Activated naive CD8-positive, alpha-beta T cell (primary cell): ENCODE measurements around the gene EMILIN3.
"Not testable (repeated sequence)": the region's sequence is repeated elsewhere in the genome, so short reads cannot be mapped to it uniquely, and the experiment has no call there.

Experiments
- H3K27ac Mint-ChIP-seq: one replicate; pipeline ENCODE4 v1.8.0; 2021; ENCODE audit warnings: mixed read lengths
- H3K27me3 Mint-ChIP-seq: one replicate; pipeline ENCODE4 v1.8.0; 2021; ENCODE audit warnings: mixed read lengths
- H3K36me3 Mint-ChIP-seq: one replicate; pipeline ENCODE4 v1.8.0; 2021; ENCODE audit warnings: mixed read lengths
- H3K4me1 Mint-ChIP-seq: one replicate; pipeline ENCODE4 v1.8.0; 2021; ENCODE audit warnings: low read depth, mixed read lengths
- H3K4me3 Mint-ChIP-seq: one replicate; pipeline ENCODE4 v1.8.0; 2021; ENCODE audit warnings: mild to moderate bottlenecking, mixed read lengths
- H3K9me3 Mint-ChIP-seq: one replicate; pipeline ENCODE4 v1.8.0; 2021; ENCODE audit warnings: low read depth, mixed read lengths

EMILIN3 gene

GRCh38 chr20:41334036-41334435 is 32.6 kb downstream of the EMILIN3 start:
- Mint-ChIP-seq H3K27me3 (no peaks in the 10 kb centered on the region), H3K27ac (no peak overlapping the region), H3K4me3 (no peak overlapping the region), H3K9me3 (no peaks in the 10 kb centered on the region), H3K36me3 (no peaks in the 10 kb centered on the region), H3K4me1 (peaks cover 13% of the 10 kb centered on the region)

GRCh38 chr20:41331731-41332130 is 34.9 kb downstream of the EMILIN3 start:
- Mint-ChIP-seq H3K9me3 (no peaks in the 10 kb centered on the region), H3K27me3 (no peaks in the 10 kb centered on the region), H3K4me1 (peaks cover 17% of the 10 kb centered on the region)

GRCh38 chr20:41330941-41331340 is 35.7 kb downstream of the EMILIN3 start:
- Mint-ChIP-seq H3K4me3 (no peak overlapping the region), H3K4me1 (peaks cover 17% of the 10 kb centered on the region), H3K9me3 (no peaks in the 10 kb centered on the region), H3K27me3 (no peaks in the 10 kb centered on the region), H3K27ac (no peak overlapping the region), H3K36me3 (no peaks in the 10 kb centered on the region)

More at GRCh38 chr20:41331731-41332130, 34.9 kb downstream of the EMILIN3 start:
- Mint-ChIP-seq H3K4me3 (no peak overlapping the region), H3K36me3 (no peaks in the 10 kb centered on the region), H3K27ac (no peak overlapping the region)

GRCh38 chr20:41330343-41330720 is 36.3 kb downstream of the EMILIN3 start:
- Mint-ChIP-seq H3K4me1 (peaks cover 17% of the 10 kb centered on the region), H3K27ac (no peak overlapping the region), H3K9me3 (no peaks in the 10 kb centered on the region), H3K36me3 (no peaks in the 10 kb centered on the region), H3K4me3 (no peak overlapping the region), H3K27me3 (no peaks in the 10 kb centered on the region)

- H3K4me1 Mint-ChIP-seq: peaks cover 17% of the 10 kb centered on the region
- no peaks in the 10 kb centered on the region for H3K36me3 Mint-ChIP-seq
- no peaks in the 10 kb centered on the region for H3K27me3 Mint-ChIP-seq
- no peaks in the 10 kb centered on the region for H3K9me3 Mint-ChIP-seq
- peak overlapping the region; percentile 82 for H3K27ac Mint-ChIP-seq
- peak overlapping the region; percentile 40 for H3K4me3 Mint-ChIP-seq
Observed at GRCh38 chr20:41329435-41330342, 36.9 kb downstream of the EMILIN3 start.

GRCh38 chr20:41327178-41327577 is 39.4 kb downstream of the EMILIN3 start:
- Mint-ChIP-seq H3K4me1 (peaks cover 17% of the 10 kb centered on the region), H3K27me3 (no peaks in the 10 kb centered on the region), H3K4me3 (no peak overlapping the region), H3K36me3 (no peaks in the 10 kb centered on the region), H3K9me3 (no peaks in the 10 kb centered on the region), H3K27ac (no peak overlapping the region)

GRCh38 chr20:41320976-41321375 is 45.6 kb downstream of the EMILIN3 start:
- no peaks in the 10 kb centered on the region for H3K36me3 Mint-ChIP-seq
- no peaks in the 10 kb centered on the region for H3K27me3 Mint-ChIP-seq
- H3K4me3 Mint-ChIP-seq: no peak overlapping the region
- peaks cover 15% of the 10 kb centered on the region for H3K4me1 Mint-ChIP-seq
- no peaks in the 10 kb centered on the region for H3K9me3 Mint-ChIP-seq
- H3K27ac Mint-ChIP-seq: no peak overlapping the region

- Mint-ChIP-seq H3K27me3 (no peaks in the 10 kb centered on the region), H3K4me3 (no peak overlapping the region), H3K27ac (no peak overlapping the region), H3K4me1 (peaks cover 17% of the 10 kb centered on the region), H3K9me3 (no peaks in the 10 kb centered on the region), H3K36me3 (no peaks in the 10 kb centered on the region)
Observed at GRCh38 chr20:41320441-41320840, 46.2 kb downstream of the EMILIN3 start.

- Mint-ChIP-seq H3K4me1 (peaks cover 23% of the 10 kb centered on the region), H3K36me3 (no peaks in the 10 kb centered on the region), H3K4me3 (peak overlapping the region; percentile 60), H3K27ac (peak overlapping the region; percentile 71), H3K27me3 (no peaks in the 10 kb centered on the region), H3K9me3 (no peaks in the 10 kb centered on the region)
Observed at GRCh38 chr20:41318271-41318649, 48.4 kb downstream of the EMILIN3 start.

- Mint-ChIP-seq H3K4me1 (peaks cover 23% of the 10 kb centered on the region), H3K36me3 (no peaks in the 10 kb centered on the region), H3K9me3 (no peaks in the 10 kb centered on the region), H3K4me3 (peak within 1 kb of the TSS; percentile 91), H3K27ac (peak within 1 kb of the TSS; percentile 88), H3K27me3 (no peaks in the 10 kb centered on the region)
Observed at GRCh38 chr20:41317546-41318270, 48.9 kb downstream of the EMILIN3 start, which contains the start of gene ZHX3. TSS of gene ZHX3 (minus strand) at chr20:41317731. CDS start at chr20:41204916, 112,815 bp downstream.

- Mint-ChIP-seq H3K4me1 (peaks cover 23% of the 10 kb centered on the region), H3K27me3 (no peaks in the 10 kb centered on the region), H3K4me3 (peak overlapping the region; percentile 91), H3K9me3 (no peaks in the 10 kb centered on the region), H3K36me3 (no peaks in the 10 kb centered on the region), H3K27ac (peak overlapping the region; percentile 88)
Observed at GRCh38 chr20:41316602-41317545, 49.7 kb downstream of the EMILIN3 start.

- H3K27ac Mint-ChIP-seq: peak overlapping the region; percentile 88
- peaks cover 23% of the 10 kb centered on the region for H3K4me1 Mint-ChIP-seq
- H3K4me3 Mint-ChIP-seq: peak overlapping the region; percentile 91
- no peaks in the 10 kb centered on the region for H3K9me3 Mint-ChIP-seq
- H3K27me3 Mint-ChIP-seq: no peaks in the 10 kb centered on the region
- no peaks in the 10 kb centered on the region for H3K36me3 Mint-ChIP-seq
Observed at GRCh38 chr20:41316051-41316450, 50.6 kb downstream of the EMILIN3 start.

- Mint-ChIP-seq H3K27ac (no peak overlapping the region), H3K4me3 (no peak overlapping the region), H3K9me3 (no peaks in the 10 kb centered on the region), H3K4me1 (peaks cover 24% of the 10 kb centered on the region), H3K36me3 (peaks cover 4% of the 10 kb centered on the region), H3K27me3 (no peaks in the 10 kb centered on the region)
Observed at GRCh38 chr20:41314386-41314785, 52.2 kb downstream of the EMILIN3 start.

- H3K9me3 Mint-ChIP-seq, H3K27ac Mint-ChIP-seq, H3K27me3 Mint-ChIP-seq, H3K36me3 Mint-ChIP-seq, H3K4me3 Mint-ChIP-seq: not testable (repeated sequence)
- peaks cover 21% of the 10 kb centered on the region for H3K4me1 Mint-ChIP-seq
Observed at GRCh38 chr20:41312009-41312408, 54.6 kb downstream of the EMILIN3 start.
